ENCODE results near the gene COPS6. TPM values are rescaled to one million over a fixed set of nuclear protein-coding genes. Genes with fewer than 3 reads are reported as not detected.

COPS6 gene
- total RNA-seq, 2 experiments from 2014 or later = 79.0 to 83.9 TPM

DNA sequence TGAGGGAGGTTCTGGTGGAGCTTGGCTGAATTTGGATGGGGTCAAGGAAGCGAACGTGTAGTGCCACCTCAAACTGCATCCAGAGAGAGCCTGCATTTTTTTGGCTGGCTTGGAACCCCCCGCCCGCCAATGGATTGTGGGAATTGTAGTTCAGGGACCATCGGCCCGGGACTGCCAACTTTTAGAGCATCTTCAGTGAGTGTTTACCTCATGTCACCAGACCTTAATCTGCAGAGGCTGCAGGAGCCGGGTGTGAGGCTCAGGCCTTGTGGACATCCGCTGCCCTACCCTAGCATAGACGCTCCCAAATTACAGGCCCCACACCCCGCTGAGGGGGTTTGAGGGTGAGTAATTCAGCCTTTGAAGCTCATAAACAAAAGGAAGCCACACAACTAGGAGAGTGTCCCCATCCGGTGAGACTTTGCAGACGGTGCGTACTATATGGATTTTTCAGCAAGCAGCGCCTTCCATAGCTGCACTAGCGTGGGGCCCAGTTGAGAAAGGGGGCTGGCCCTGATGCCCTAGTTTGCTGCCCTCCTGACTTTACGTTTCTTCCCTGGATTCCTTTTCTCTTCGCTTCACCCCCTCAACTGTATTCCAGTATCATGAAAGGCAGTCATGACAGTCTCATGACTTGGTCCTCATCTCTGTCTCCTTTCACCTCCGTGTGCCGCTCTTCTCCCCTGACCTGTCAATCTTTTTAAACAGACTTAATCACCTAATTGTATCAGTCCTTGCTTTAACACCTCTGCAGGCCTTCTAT, 31.4 kb downstream of the COPS6 start:
- intact Hi-C loops (cut with DNase I, micrococcal nuclease) = loop anchor here (1.0 to 2.0 kb wide), 3 partner anchors 7 to 39 kb away; partner anchors contain the start of genes AP4M1 (in 2 of the 2), MCM7 (in 2 of the 2) and ZNF3 (in 1 of the 2)
- peaks cover 19% of the 10 kb centered on the region for H3K36me3 ChIP-seq (ENCODE audit: insufficient read depth, low read length)
- CTCF ChIA-PET = interaction anchor here (1.0 to 1.6 kb wide), 7 partner anchors 9 to 98 kb away, joined by 3 to 14 read pairs (median 4); partner anchors contain the start of genes AP4M1 and MCM7
- H3K4me3 Mint-ChIP-seq = peak overlapping the region; percentile 98
- H3K27me3 ChIP-seq (ENCODE audit: control insufficient read depth in 1 of 2, insufficient read depth in 2 of 2, low read length in 2 of 2) = no peaks in the 10 kb centered on the region
- H3K9me3 ChIP-seq (ENCODE audit: control insufficient read depth in 1 of 2, insufficient read depth in 1 of 2, low read length in 2 of 2) = no peaks in the 10 kb centered on the region
- H3K4me3 ChIP-seq (ENCODE audit: low read length) = peak overlapping the region; percentile 93
- POLR2A ChIA-PET = interaction anchor here (0.7 to 2.8 kb wide), 12 partner anchors 9 to 562 kb away, joined by 3 to 50 read pairs (median 9); partner anchors contain the start of genes AP4M1, COPS6, LAMTOR4 and MCM7
- peak overlapping the region; percentile 97 for H3K27ac Mint-ChIP-seq
- H3K36me3 Mint-ChIP-seq (ENCODE audit: low read depth) = peaks cover 42% of the 10 kb centered on the region
- H3K4me1 Mint-ChIP-seq (ENCODE audit: low read depth) = peaks cover 34% of the 10 kb centered on the region
- DNase-seq = peak; percentile 53 to 85 (median 67)
- TF ChIP-seq, protein P1, sequence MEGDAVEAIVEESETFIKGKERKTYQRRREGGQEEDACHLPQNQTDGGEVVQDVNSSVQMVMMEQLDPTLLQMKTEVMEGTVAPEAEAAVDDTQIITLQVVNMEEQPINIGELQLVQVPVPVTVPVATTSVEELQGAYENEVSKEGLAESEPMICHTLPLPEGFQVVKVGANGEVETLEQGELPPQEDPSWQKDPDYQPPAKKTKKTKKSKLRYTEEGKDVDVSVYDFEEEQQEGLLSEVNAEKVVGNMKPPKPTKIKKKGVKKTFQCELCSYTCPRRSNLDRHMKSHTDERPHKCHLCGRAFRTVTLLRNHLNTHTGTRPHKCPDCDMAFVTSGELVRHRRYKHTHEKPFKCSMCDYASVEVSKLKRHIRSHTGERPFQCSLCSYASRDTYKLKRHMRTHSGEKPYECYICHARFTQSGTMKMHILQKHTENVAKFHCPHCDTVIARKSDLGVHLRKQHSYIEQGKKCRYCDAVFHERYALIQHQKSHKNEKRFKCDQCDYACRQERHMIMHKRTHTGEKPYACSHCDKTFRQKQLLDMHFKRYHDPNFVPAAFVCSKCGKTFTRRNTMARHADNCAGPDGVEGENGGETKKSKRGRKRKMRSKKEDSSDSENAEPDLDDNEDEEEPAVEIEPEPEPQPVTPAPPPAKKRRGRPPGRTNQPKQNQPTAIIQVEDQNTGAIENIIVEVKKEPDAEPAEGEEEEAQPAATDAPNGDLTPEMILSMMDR (IDR thresholded peaks at IDR 0.05) = no peak
- H3K9me3 Mint-ChIP-seq = no peaks in the 10 kb centered on the region
- peaks cover 38% of the 10 kb centered on the region for H3K4me1 ChIP-seq (ENCODE audit: insufficient read depth, low read length)
- no peaks in the 10 kb centered on the region for H3K27me3 Mint-ChIP-seq
- peak; percentile 65 for ATAC-seq (ENCODE audit: poor library complexity)
- peak overlapping the region; percentile 79 to 98 for H3K27ac ChIP-seq (ENCODE audit: low read depth in 1 of 2, low read length in 2 of 2)

DNA sequence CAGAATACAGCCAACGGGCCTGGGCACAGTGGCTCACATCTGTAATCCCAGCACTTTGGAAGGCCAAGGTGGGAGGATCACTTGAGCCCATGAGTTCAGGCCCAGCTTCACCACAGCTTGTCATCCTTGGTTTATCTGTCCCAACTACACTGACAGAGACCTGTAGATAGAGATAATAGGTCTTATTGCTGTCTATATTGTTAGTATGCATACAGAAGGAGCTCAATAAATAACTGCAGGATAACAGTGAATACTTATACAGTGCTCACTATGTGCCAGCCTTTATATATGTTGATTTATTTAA, 31.9 kb downstream of the COPS6 start:
- no peaks in the 10 kb centered on the region for H3K27me3 Mint-ChIP-seq
- H3K9me3 Mint-ChIP-seq = no peaks in the 10 kb centered on the region
- peaks cover 43% of the 10 kb centered on the region for H3K36me3 Mint-ChIP-seq (ENCODE audit: low read depth)
- H3K4me3 ChIP-seq (ENCODE audit: low read length) = peak overlapping the region; percentile 93
- peaks cover 44% of the 10 kb centered on the region for H3K4me1 ChIP-seq (ENCODE audit: insufficient read depth, low read length)
- H3K27ac ChIP-seq (ENCODE audit: low read depth in 1 of 2, low read length in 2 of 2) = peak overlapping the region in 1 of 2 donors; percentile 79
- ChIA-PET CTCF (interaction anchor here (1.0 to 1.6 kb wide), 7 partner anchors 9 to 97 kb away, joined by 3 to 14 read pairs (median 4); partner anchors contain the start of genes AP4M1 and MCM7), POLR2A (interaction anchor here (0.7 to 2.8 kb wide), 12 partner anchors 9 to 563 kb away, joined by 3 to 50 read pairs (median 9); partner anchors contain the start of genes AP4M1, COPS6, LAMTOR4 and MCM7)
- peaks cover 38% of the 10 kb centered on the region for H3K4me1 Mint-ChIP-seq (ENCODE audit: low read depth)
- TF ChIP-seq, protein P1 (IDR thresholded peaks at IDR 0.05) = no peak
- H3K4me3 Mint-ChIP-seq = peak overlapping the region; percentile 98
- H3K36me3 ChIP-seq (ENCODE audit: insufficient read depth, low read length) = peaks cover 22% of the 10 kb centered on the region
- intact Hi-C loops (cut with DNase I, micrococcal nuclease) = no loop called here
- H3K27me3 ChIP-seq (ENCODE audit: control insufficient read depth in 1 of 2, insufficient read depth in 2 of 2, low read length in 2 of 2) = no peaks in the 10 kb centered on the region
- peak overlapping the region; percentile 97 for H3K27ac Mint-ChIP-seq
- DNase-seq (no peak), ATAC-seq (ENCODE audit: poor library complexity) (no peak)
- H3K9me3 ChIP-seq (ENCODE audit: control insufficient read depth in 1 of 2, insufficient read depth in 1 of 2, low read length in 2 of 2) = no peaks in the 10 kb centered on the region

DNA sequence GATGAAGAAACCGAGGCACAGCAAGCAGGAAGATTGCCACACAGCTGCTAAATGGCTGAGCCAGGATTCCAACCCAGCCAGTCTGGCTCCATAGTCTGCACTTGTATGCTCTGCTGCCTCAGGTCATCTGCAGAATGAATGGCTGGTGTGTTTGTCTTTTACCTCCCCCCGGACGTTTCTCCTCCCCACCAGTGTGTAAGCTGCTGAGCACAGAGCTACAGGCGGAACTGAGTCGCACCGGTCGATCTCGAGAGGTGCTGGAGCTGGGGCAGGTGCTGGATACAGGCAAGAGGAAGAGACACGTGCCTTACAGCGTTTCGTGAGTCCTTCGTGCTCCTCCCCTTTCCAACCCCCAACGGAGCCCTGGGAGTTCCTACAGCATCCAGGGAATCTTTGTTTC, 33.3 kb downstream of the COPS6 start:
- peaks cover 22% of the 10 kb centered on the region for H3K36me3 ChIP-seq (ENCODE audit: insufficient read depth, low read length)
- CTCF ChIA-PET = no interaction called here
- intact Hi-C loops (cut with DNase I, micrococcal nuclease) = no loop called here

More for the DNA sequence above, 33.3 kb downstream of the COPS6 start:
- peak overlapping the region; percentile 58 for H3K27ac Mint-ChIP-seq
- Histone ChIP-seq H3K4me1 (ENCODE audit: insufficient read depth, low read length) (peaks cover 52% of the 10 kb centered on the region), H3K27me3 (ENCODE audit: control insufficient read depth in 1 of 2, insufficient read depth in 2 of 2, low read length in 2 of 2) (no peaks in the 10 kb centered on the region), H3K27ac (ENCODE audit: low read depth in 1 of 2, low read length in 2 of 2) (no peak overlapping the region), H3K4me3 (ENCODE audit: low read length) (no peak overlapping the region), H3K9me3 (ENCODE audit: control insufficient read depth in 1 of 2, insufficient read depth in 1 of 2, low read length in 2 of 2) (no peaks in the 10 kb centered on the region)
- no peak for DNase-seq
- peak overlapping the region; percentile 46 for H3K4me3 Mint-ChIP-seq
- ATAC-seq (ENCODE audit: poor library complexity) = no peak
- H3K27me3 Mint-ChIP-seq = no peaks in the 10 kb centered on the region
- POLR2A ChIA-PET = interaction anchor here (0.8 to 2.0 kb wide), 3 partner anchors 9 to 22 kb away, joined by 3 to 7 read pairs (median 4); partner anchors contain the start of gene AP4M1
- peaks cover 44% of the 10 kb centered on the region for H3K4me1 Mint-ChIP-seq (ENCODE audit: low read depth)
- H3K36me3 Mint-ChIP-seq (ENCODE audit: low read depth) = peaks cover 47% of the 10 kb centered on the region
- TF ChIP-seq, protein P1 (IDR thresholded peaks at IDR 0.05) = no peak
- H3K9me3 Mint-ChIP-seq = no peaks in the 10 kb centered on the region

All from CD4-positive, alpha-beta T cell (primary cell).